Measurements from ENCODE around the gene GDA.

GRCh38 chr9:72151104-72151503 is 1.9 kb downstream of the GDA start:
- TF ChIP-seq SIN3A (IDR thresholded peaks at IDR 0.05; ENCODE audit: borderline replicate concordance, insufficient read depth, low read depth, low read length), result no peak
- TF ChIP-seq REST (IDR thresholded peaks at IDR 0.05; ENCODE audit: insufficient read depth in 1 of 2, low read depth in 2 of 2, low read length in 1 of 2), result no peak
- no peak for TF ChIP-seq POLR2AphosphoS5 (IDR thresholded peaks at IDR 0.05; ENCODE audit: low read depth, low read length)
